ENCODE data around the gene TARS3.
"Not testable (repeated sequence)": the region's sequence is repeated elsewhere in the genome, so short reads cannot be mapped to it uniquely, and the experiment has no call there.

The TARS3 gene

GRCh38 chr15:101723874-101724674 lies at the start of gene TARS3:
Gene TARS3, minus strand, starts transcription at chr15:101724473. Its CDS starts 86 bp downstream, at chr15:101724387.
- TF ChIP-seq CTCF (conservative IDR thresholded peaks at IDR 0.05) (peak; percentile 57), ZFX (IDR thresholded peaks at IDR 0.05) (peak; percentile 96)
- H3K27ac ChIP-seq, result peak within 1 kb of the TSS; percentile 83

GRCh38 chr15:101773496-101774100 lies 49.3 kb upstream of the TARS3 start:
- TF ChIP-seq CTCF (conservative IDR thresholded peaks at IDR 0.05) (peak; percentile 46), ZFX (IDR thresholded peaks at IDR 0.05) (no peak)
- H3K27ac ChIP-seq, result no peak overlapping the region

- TF ChIP-seq CTCF (conservative IDR thresholded peaks at IDR 0.05) (no peak), ZFX (IDR thresholded peaks at IDR 0.05) (no peak)
- no peak overlapping the region for H3K27ac ChIP-seq
These were observed 48.6 kb upstream of the TARS3 start for GRCh38 chr15:101772921-101773320.

- not testable (repeated sequence) for H3K27ac ChIP-seq
These were observed 42.9 kb upstream of the TARS3 start for GRCh38 chr15:101767083-101767640.

GRCh38 chr15:101765772-101766456 lies 41.6 kb upstream of the TARS3 start:
- TF ChIP-seq CTCF (conservative IDR thresholded peaks at IDR 0.05) (no peak), ZFX (IDR thresholded peaks at IDR 0.05) (no peak)
- H3K27ac ChIP-seq, result no peak overlapping the region

More at GRCh38 chr15:101767083-101767640, 42.9 kb upstream of the TARS3 start:
- TF ChIP-seq CTCF (conservative IDR thresholded peaks at IDR 0.05), result peak; percentile 45

GRCh38 chr15:101765340-101765671 lies 41.0 kb upstream of the TARS3 start:
- H3K27ac ChIP-seq, result not testable (repeated sequence)

GRCh38 chr15:101764669-101765339 lies 40.5 kb upstream of the TARS3 start:
- H3K27ac ChIP-seq, result not testable (repeated sequence)

- H3K27ac ChIP-seq, result not testable (repeated sequence)
These were observed 22.4 kb upstream of the TARS3 start for GRCh38 chr15:101746716-101747082.

- not testable (repeated sequence) for H3K27ac ChIP-seq
These were observed 10.6 kb upstream of the TARS3 start for GRCh38 chr15:101734837-101735236.

Data from C4-2B (cell line).